Neuronal stem cell (in vitro differentiated cells): Measurements from ENCODE around the gene SIGLEC10.
"Not testable (repeated sequence)": the region's sequence is repeated elsewhere in the genome, so short reads cannot be mapped to it uniquely, and the experiment has no call there.

Experiments
- DNase-seq: peaks from one replicate; pipeline ENCODE4 v3.0.0-alpha.2; 2013; ENCODE audit warnings: low spot score
- H2AFZ ChIP-seq: one replicate; pipeline ENCODE4 v1.6.1; 2013; ENCODE audit warnings: mild to moderate bottlenecking, low read length, inconsistent platforms
- H2AK5ac ChIP-seq: 2 replicates; pipeline ENCODE4 v1.6.1; 2013; ENCODE audit warnings: low read depth, mild to moderate bottlenecking, inconsistent platforms, low read length, moderate library complexity, mixed read lengths
- H2BK120ac ChIP-seq: 2 replicates; pipeline ENCODE4 v1.6.1; 2013; ENCODE audit warnings: low read depth, mild to moderate bottlenecking, inconsistent platforms, low read length, moderate library complexity, mixed read lengths
- H2BK12ac ChIP-seq: one replicate; pipeline ENCODE4 v1.6.1; 2013; ENCODE audit warnings: low read length, inconsistent platforms
- H2BK15ac ChIP-seq: 2 replicates; pipeline ENCODE4 v1.6.1; 2013; ENCODE audit warnings: mild to moderate bottlenecking, low read length, inconsistent platforms, mixed read lengths
- H2BK5ac ChIP-seq: one replicate; pipeline ENCODE4 v1.6.1; 2013; ENCODE audit warnings: inconsistent platforms, mild to moderate bottlenecking, low read length, moderate library complexity
- H3K14ac ChIP-seq: one replicate; pipeline ENCODE4 v1.6.1; 2013; ENCODE audit warnings: low read length, inconsistent platforms
- H3K18ac ChIP-seq: 2 replicates; pipeline ENCODE4 v1.6.1; 2013; ENCODE audit warnings: low read length, inconsistent platforms
- H3K23ac ChIP-seq: 2 replicates; pipeline ENCODE4 v1.6.1; 2013; ENCODE audit warnings: low read depth, mild to moderate bottlenecking, mixed read lengths, low read length, inconsistent platforms; ENCODE audit not compliant: poor library complexity
- H3K27ac ChIP-seq: replicated peaks from 3 replicates; pipeline ENCODE4 v1.5.1; 2013; ENCODE audit warnings: low read length, inconsistent platforms
- H3K27me3 ChIP-seq, 3 experiments: 2 replicates each; pipeline ENCODE4 v1.6.1; 2013; ENCODE audit warnings: low read length in 3 of 3, mild to moderate bottlenecking in 2 of 3, inconsistent platforms in 1 of 3, low read depth in 1 of 3, mixed read lengths in 1 of 3, moderate library complexity in 1 of 3; ENCODE audit not compliant: control insufficient read depth in 3 of 3, insufficient read depth in 3 of 3
- H3K36me3 ChIP-seq, 2 donors: replicated peaks in 1 of 2; 2 replicates each; pipeline ENCODE4 v1.6.1; 2013; ENCODE audit warnings: low read length in 2 of 2; ENCODE audit not compliant: control insufficient read depth in 2 of 2, insufficient read depth in 2 of 2
- H3K4ac ChIP-seq: 2 replicates; pipeline ENCODE4 v1.6.1; 2013; ENCODE audit warnings: inconsistent platforms, mild to moderate bottlenecking, low read length, moderate library complexity
- H3K4me1 ChIP-seq, 2 donors: 1 replicate in 1 of 2; 2 replicates in 1 of 2; pipeline ENCODE4 v1.6.1; 2013; ENCODE audit warnings: low read length in 2 of 2, low read depth in 1 of 2; ENCODE audit not compliant: control insufficient read depth in 2 of 2, insufficient read depth in 1 of 2
- H3K4me2 ChIP-seq: one replicate; pipeline ENCODE4 v1.6.1; 2013; ENCODE audit warnings: mild to moderate bottlenecking, low read length, inconsistent platforms; ENCODE audit not compliant: insufficient read depth, poor library complexity, severe bottlenecking
- H3K4me3 ChIP-seq, 2 donors: 2 replicates each; pipeline ENCODE4 v1.5.1; 2013; ENCODE audit warnings: low read length in 2 of 2, mild to moderate bottlenecking in 2 of 2, inconsistent platforms in 1 of 2, moderate library complexity in 1 of 2
- H3K79me1 ChIP-seq: one replicate; pipeline ENCODE4 v1.6.1; 2013; ENCODE audit warnings: low read depth, mild to moderate bottlenecking, inconsistent platforms, low read length, moderate library complexity
- H3K9ac ChIP-seq: one replicate; pipeline ENCODE4 v1.6.1; 2013; ENCODE audit warnings: mild to moderate bottlenecking, low read depth, low read length, inconsistent platforms; ENCODE audit not compliant: poor library complexity
- H3K9me3 ChIP-seq, 2 donors: replicated peaks in 1 of 2; 2 replicates each; pipeline versions ENCODE3 to v1.6.1; 2013; ENCODE audit warnings: low read length in 2 of 2, mild to moderate bottlenecking in 2 of 2, inconsistent platforms in 1 of 2, low read depth in 1 of 2, mixed read lengths in 1 of 2, moderate library complexity in 1 of 2; ENCODE audit not compliant: control insufficient read depth in 2 of 2, insufficient read depth in 1 of 2
- H4K8ac ChIP-seq: one replicate; pipeline ENCODE4 v1.6.1; 2013; ENCODE audit warnings: low read depth, mild to moderate bottlenecking, inconsistent platforms, low read length, moderate library complexity
- H4K91ac ChIP-seq: one replicate; pipeline ENCODE4 v1.6.1; 2013; ENCODE audit warnings: low read length, low read depth, mild to moderate bottlenecking, inconsistent platforms; ENCODE audit not compliant: poor library complexity
- WGBS, 2 donors: extraction: QIAGEN DNeasy Blood & Tissue Kit; methylation state at CpG; one replicate each; pipeline ENCODE4 v1.1.7; 2013; ENCODE audit warnings: missing lambda C conversion rate in 2 of 2, mixed read lengths in 1 of 2; ENCODE audit not compliant: insufficient read length in 2 of 2, insufficient replicate concordance in 1 of 2; ENCODE audit errors: extremely low coverage in 2 of 2; 5-methylcytosine and 5-hydroxymethylcytosine counted together

Gene SIGLEC10

DNA sequence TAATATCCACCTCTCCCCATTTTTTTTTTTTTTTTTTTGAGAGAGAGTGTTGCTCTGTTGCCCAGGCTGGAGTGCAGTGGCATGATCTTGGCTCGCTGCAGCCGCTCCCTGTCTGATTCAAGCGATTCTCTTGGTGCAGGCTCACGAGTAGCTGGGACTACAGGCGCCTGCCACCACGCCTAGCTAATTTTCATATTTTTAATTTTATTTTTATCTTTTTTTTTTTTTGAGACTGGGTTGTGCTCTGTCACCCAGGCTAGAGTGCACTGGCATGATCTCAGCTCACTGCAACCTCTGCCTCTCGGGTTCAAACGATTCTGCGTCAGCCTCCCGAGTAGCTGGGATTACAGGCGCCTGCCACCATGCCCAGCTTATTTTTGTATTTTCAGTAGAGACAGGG, 3.1 kb upstream of the SIGLEC10 start:
- not testable (repeated sequence) for H2AK5ac ChIP-seq, H3K4me1 ChIP-seq, H3K4ac ChIP-seq, H3K79me1 ChIP-seq, H2BK12ac ChIP-seq, H3K4me2 ChIP-seq, H2AFZ ChIP-seq, H3K9me3 ChIP-seq, H2BK120ac ChIP-seq, H2BK15ac ChIP-seq, H3K18ac ChIP-seq, H3K23ac ChIP-seq, DNase-seq, H2BK5ac ChIP-seq, H3K27me3 ChIP-seq, H4K8ac ChIP-seq, H3K14ac ChIP-seq, H3K4me3 ChIP-seq, H3K36me3 ChIP-seq, H3K9ac ChIP-seq, H3K27ac ChIP-seq, H4K91ac ChIP-seq
- no CpG with 5 or more reads among the region's 11 CpGs for WGBS, 2 donors

DNA sequence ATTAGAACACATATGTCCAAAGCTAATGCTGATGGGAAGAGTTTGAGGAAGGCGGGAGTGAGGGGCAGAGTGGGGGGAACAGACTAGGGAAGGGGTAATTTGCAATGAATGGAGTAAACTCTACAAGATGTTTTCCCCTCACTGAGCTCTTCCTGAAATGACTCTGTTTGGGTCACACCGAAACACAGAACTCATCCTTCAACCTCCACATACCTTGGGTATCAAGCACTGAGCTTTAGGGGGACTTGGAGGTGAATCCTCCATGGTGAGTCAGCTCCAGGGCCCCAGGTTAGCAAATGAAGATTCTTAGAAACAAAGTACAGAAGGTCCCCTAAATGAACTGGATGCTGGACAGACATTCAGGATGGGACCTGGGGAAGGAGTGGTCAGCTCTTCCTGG, 1.3 kb upstream of the SIGLEC10 start:
- Histone ChIP-seq H3K36me3 (peaks cover 0 to 4% of the 10 kb centered on the region in 2 donors), H3K4me2 (no peak overlapping the region), H3K9me3 (no peaks in the 10 kb centered on the region), H2AK5ac (no peak overlapping the region), H3K4me3 (no peak overlapping the region), H3K79me1 (no peaks in the 10 kb centered on the region), H2BK5ac (no peak overlapping the region), H2BK12ac (no peak overlapping the region), H3K4ac (no peak overlapping the region), H3K23ac (no peak overlapping the region), H2AFZ (no peak overlapping the region), H3K4me1 (peaks cover 0 to 1% of the 10 kb centered on the region in 2 donors), H3K18ac (no peak overlapping the region), H3K9ac (no peak overlapping the region), H3K27ac (no peak overlapping the region), H2BK15ac (no peak overlapping the region), H3K14ac (no peak overlapping the region), H2BK120ac (no peak overlapping the region), H4K8ac (no peak overlapping the region), H4K91ac (no peak overlapping the region), H3K27me3 (peaks cover 0 to 3% (median 3%) of the 10 kb centered on the region in 3 experiments)
- no peak for DNase-seq
- WGBS, 2 donors, result no CpG with 5 or more reads among the region's 2 CpGs

DNA sequence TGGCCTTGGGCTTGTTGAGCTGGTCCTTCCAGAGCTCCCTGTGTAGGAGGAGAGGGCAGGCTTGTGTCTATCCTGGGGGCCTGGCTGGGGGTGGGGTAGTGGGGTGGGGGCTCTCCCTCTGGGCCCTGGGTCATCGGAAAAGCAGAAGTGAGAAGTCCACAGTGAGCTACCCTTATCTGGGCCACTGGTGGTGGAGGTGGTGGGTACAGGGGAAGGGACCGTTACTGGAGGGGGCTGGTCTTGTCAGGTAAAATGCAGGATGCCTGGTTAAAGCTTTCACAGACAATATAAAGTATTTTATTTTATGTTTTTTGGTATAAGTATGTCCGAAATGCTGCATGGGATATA, 342 bp upstream of the SIGLEC10 start:
- Histone ChIP-seq H3K18ac (no peak overlapping the region), H3K4me1 (peaks cover 0 to 1% of the 10 kb centered on the region in 2 donors), H4K91ac (no peak overlapping the region), H3K27ac (no peak overlapping the region), H3K4me2 (no peak overlapping the region), H3K4ac (no peak overlapping the region), H3K9ac (no peak overlapping the region), H3K23ac (no peak overlapping the region), H3K27me3 (peaks cover 0 to 3% (median 3%) of the 10 kb centered on the region in 3 experiments), H3K14ac (no peak overlapping the region), H2AFZ (no peak overlapping the region), H3K4me3 (no peak overlapping the region), H2BK5ac (no peak overlapping the region), H2AK5ac (no peak overlapping the region), H4K8ac (no peak overlapping the region), H3K79me1 (no peaks in the 10 kb centered on the region), H3K9me3 (no peaks in the 10 kb centered on the region), H3K36me3 (peaks cover 0 to 4% of the 10 kb centered on the region in 2 donors), H2BK12ac (no peak overlapping the region), H2BK120ac (peak overlapping the region; percentile 28), H2BK15ac (no peak overlapping the region)
- WGBS, 2 donors, result no CpG with 5 or more reads among the region's 3 CpGs
- no peak for DNase-seq

DNA sequence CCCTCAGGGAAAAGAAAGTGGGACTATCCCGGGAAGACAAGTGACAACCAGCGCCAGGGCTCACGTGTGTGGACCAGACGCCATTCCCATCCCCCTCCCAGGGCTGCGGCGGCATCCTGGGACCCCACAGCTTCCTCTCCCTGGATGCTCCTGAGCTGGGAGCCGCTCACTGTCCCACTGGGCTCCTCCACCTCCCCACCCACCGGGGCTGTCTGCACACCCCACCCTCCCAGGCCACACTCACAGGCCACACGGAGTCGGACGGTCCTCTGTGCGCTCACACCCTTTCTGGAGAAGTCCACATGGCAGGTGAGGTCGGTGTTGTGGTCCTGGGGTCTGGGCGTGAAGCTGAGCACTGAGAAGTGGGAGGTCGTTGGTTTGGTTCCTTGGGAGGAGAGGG, 1.0 kb downstream of the SIGLEC10 start:
- H3K79me1 ChIP-seq, H3K4me3 ChIP-seq, H2AFZ ChIP-seq, H4K91ac ChIP-seq, H3K9ac ChIP-seq, H3K14ac ChIP-seq, H3K4me1 ChIP-seq, H3K27me3 ChIP-seq, H2AK5ac ChIP-seq, DNase-seq, H3K27ac ChIP-seq, H3K36me3 ChIP-seq, H4K8ac ChIP-seq, H3K4ac ChIP-seq, H3K4me2 ChIP-seq, H2BK15ac ChIP-seq, H3K18ac ChIP-seq, H2BK120ac ChIP-seq, H3K9me3 ChIP-seq, H2BK12ac ChIP-seq: not testable (repeated sequence)
- WGBS, 2 donors, result no CpG with 5 or more reads among the region's 15 CpGs
- peak overlapping the region; percentile 39 for H2BK5ac ChIP-seq
- H3K23ac ChIP-seq, result peak overlapping the region; percentile 73
